ENCODE data around the gene GUK1.

- TF ChIP-seq CTCF (IDR thresholded peaks at IDR 0.05), result no peak
- TF ChIP-seq POLR2A (IDR thresholded peaks at IDR 0.05), result no peak
Observed at GRCh38 chr1:228160201-228160761, 20.2 kb downstream of the GUK1 start.

All from uterus (tissue), 2 donors.